Measurements from ENCODE around the gene KLHL33.

GRCh38 chr14:20460458-20461224 lies 24.7 kb upstream of the KLHL33 start:
- TF ChIP-seq EZH2phosphoT487 (IDR thresholded peaks at IDR 0.05; ENCODE audit: insufficient read depth, low read depth) (no peak), EZH2 (IDR thresholded peaks at IDR 0.05; ENCODE audit: insufficient read depth, poor library complexity, severe bottlenecking) (no peak)
